ENCODE measurements around the gene PPP4R2. TPM values are rescaled to one million over a fixed set of nuclear protein-coding genes. Genes with fewer than 3 reads are reported as not detected.
"Not testable (repeated sequence)": the region's sequence is repeated elsewhere in the genome, so short reads cannot be mapped to it uniquely, and the experiment has no call there.

Gene PPP4R2
- total and polyA plus RNA-seq, 2 donors (not counting 1 experiment from before 2014, with no cell fraction given): 9.8 to 57.5 TPM

DNA sequence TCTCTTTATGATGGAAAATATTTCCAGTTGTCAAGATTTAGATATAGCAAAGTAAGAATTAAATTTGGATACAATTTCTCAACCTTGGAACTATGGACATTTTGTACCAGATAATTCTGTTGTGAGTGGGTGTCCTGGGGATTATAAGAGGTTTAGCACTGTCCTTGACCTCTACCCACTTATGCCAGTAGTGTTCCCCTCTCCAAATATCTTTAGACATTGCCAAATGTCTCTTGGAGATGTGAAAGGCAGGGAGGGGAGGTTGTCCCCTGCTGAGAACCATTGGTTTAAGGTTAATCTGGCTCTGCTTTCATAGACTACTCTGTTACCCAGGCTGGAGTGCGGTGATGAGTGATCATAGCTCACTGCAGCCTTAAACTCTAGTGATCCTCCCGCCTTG, 64.8 kb downstream of the PPP4R2 start, which contains the start of gene EBLN2:
EBLN2 (plus strand) TSS at position 244 of the 400 bp plus-strand sequence. CDS start 423 bp downstream, outside the sequence.
- H2AFZ ChIP-seq (ENCODE audit: insufficient read depth, low read depth, low read length, poor library complexity, severe bottlenecking): no peak within 1 kb of the TSS
- H3K9ac ChIP-seq (ENCODE audit: low read length): no peak within 1 kb of the TSS
- Mint-ChIP-seq H3K9me3 (ENCODE audit: insufficient read depth) (no peaks in the 10 kb centered on the region), H3K4me1 (peaks cover under 1% of the 10 kb centered on the region), H3K27ac (no peak within 1 kb of the TSS), H3K4me3 (no peak within 1 kb of the TSS), H3K27me3 (no peaks in the 10 kb centered on the region)
- no peak within 1 kb of the TSS for H3K4me2 ChIP-seq (replicated peaks; ENCODE audit: low read depth, low read length, poor library complexity, severe bottlenecking)
- ChIA-PET POLR2A (no interaction called here), CTCF (no interaction called here)
- H3K9me3 ChIP-seq (ENCODE audit: control extremely low read depth in 1 of 3, control insufficient read depth in 2 of 3, insufficient read depth in 1 of 3, low read length in 2 of 3): no peaks in the 10 kb centered on the region
- no peaks in the 10 kb centered on the region for H3K4me1 ChIP-seq (ENCODE audit: control insufficient read depth in 2 of 2, insufficient read depth in 2 of 2, low read length in 2 of 2)
- no peak for ATAC-seq (ENCODE audit: low read depth)
- no CpG with 5 or more reads among the region's 2 CpGs for WGBS (ENCODE audit: insufficient coverage)
- H3K27me3 ChIP-seq (replicated peaks in 1 of 4; ENCODE audit: control extremely low read depth in 1 of 4, control insufficient read depth in 3 of 4, insufficient read depth in 4 of 4, low read length in 3 of 4): no peaks in the 10 kb centered on the region
- H3K4me3 ChIP-seq (ENCODE audit: control extremely low read depth in 1 of 5, extremely low read depth in 1 of 5, insufficient read depth in 1 of 5, low read depth in 2 of 5, low read length in 4 of 5): no peak within 1 kb of the TSS
- H3K27ac ChIP-seq (ENCODE audit: low read length in 2 of 2): no peak within 1 kb of the TSS
- H3K36me3 ChIP-seq (replicated peaks in 1 of 2; ENCODE audit: control extremely low read depth in 1 of 2, control insufficient read depth in 1 of 2, extremely low read depth in 1 of 2, insufficient read depth in 2 of 2, low read length in 1 of 2): peaks cover 17 to 47% of the 10 kb centered on the region in 2 experiments
- H3K79me2 ChIP-seq (ENCODE audit: control insufficient read depth, insufficient read depth, low read length): no peaks in the 10 kb centered on the region
- peaks cover 28% of the 10 kb centered on the region for H4K20me1 ChIP-seq (ENCODE audit: control insufficient read depth, insufficient read depth, low read length, poor library complexity, severe bottlenecking)
- TF ChIP-seq EZH2 (IDR thresholded peaks at IDR 0.05; ENCODE audit: borderline replicate concordance, insufficient read depth, low read depth, low read length, poor library complexity, severe bottlenecking): no peak
- TF ChIP-seq, protein P1, sequence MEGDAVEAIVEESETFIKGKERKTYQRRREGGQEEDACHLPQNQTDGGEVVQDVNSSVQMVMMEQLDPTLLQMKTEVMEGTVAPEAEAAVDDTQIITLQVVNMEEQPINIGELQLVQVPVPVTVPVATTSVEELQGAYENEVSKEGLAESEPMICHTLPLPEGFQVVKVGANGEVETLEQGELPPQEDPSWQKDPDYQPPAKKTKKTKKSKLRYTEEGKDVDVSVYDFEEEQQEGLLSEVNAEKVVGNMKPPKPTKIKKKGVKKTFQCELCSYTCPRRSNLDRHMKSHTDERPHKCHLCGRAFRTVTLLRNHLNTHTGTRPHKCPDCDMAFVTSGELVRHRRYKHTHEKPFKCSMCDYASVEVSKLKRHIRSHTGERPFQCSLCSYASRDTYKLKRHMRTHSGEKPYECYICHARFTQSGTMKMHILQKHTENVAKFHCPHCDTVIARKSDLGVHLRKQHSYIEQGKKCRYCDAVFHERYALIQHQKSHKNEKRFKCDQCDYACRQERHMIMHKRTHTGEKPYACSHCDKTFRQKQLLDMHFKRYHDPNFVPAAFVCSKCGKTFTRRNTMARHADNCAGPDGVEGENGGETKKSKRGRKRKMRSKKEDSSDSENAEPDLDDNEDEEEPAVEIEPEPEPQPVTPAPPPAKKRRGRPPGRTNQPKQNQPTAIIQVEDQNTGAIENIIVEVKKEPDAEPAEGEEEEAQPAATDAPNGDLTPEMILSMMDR (IDR thresholded peaks at IDR 0.05): no peak
- no peak for DNase-seq
- intact Hi-C loops (cut with micrococcal nuclease): no loop called here

DNA sequence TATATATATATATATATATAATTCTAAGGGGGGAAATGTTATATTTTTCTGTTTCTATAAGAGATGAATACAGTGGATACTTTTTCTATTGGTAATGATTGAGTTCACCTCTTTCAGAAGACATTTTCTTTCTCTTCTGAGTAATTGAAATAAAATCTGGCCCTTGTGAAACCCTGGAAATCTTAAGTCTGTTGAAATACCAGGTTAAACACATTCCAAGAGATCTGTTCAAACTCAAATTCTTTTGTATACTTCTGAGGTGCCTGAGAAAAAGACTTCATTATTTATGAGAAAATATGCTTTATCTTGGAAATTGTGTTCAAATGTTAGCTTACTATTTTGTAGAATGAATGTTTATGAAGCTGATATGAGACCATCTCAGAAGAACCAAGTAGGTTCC, 69.6 kb downstream of the PPP4R2 start:
- not testable (repeated sequence) for H3K4me3 Mint-ChIP-seq

More for the DNA sequence above, 69.6 kb downstream of the PPP4R2 start:
- H3K9me3 ChIP-seq (ENCODE audit: control extremely low read depth in 1 of 3, control insufficient read depth in 2 of 3, insufficient read depth in 1 of 3, low read length in 2 of 3); H3K4me1 ChIP-seq (ENCODE audit: control insufficient read depth in 2 of 2, insufficient read depth in 2 of 2, low read length in 2 of 2); H3K79me2 ChIP-seq (ENCODE audit: control insufficient read depth, insufficient read depth, low read length); ATAC-seq (ENCODE audit: low read depth); POLR2A ChIA-PET; DNase-seq; intact Hi-C loops (cut with micrococcal nuclease); H3K4me1 Mint-ChIP-seq; H3K27me3 Mint-ChIP-seq; H3K27me3 ChIP-seq (replicated peaks in 1 of 4; ENCODE audit: control extremely low read depth in 1 of 4, control insufficient read depth in 3 of 4, insufficient read depth in 4 of 4, low read length in 3 of 4); H3K4me2 ChIP-seq (replicated peaks; ENCODE audit: low read depth, low read length, poor library complexity, severe bottlenecking); H3K4me3 ChIP-seq (ENCODE audit: control extremely low read depth in 1 of 5, extremely low read depth in 1 of 5, insufficient read depth in 1 of 5, low read depth in 2 of 5, low read length in 4 of 5); H3K9me3 Mint-ChIP-seq (ENCODE audit: insufficient read depth); H3K9ac ChIP-seq (ENCODE audit: low read length); H3K27ac ChIP-seq (ENCODE audit: low read length in 2 of 2); H2AFZ ChIP-seq (ENCODE audit: insufficient read depth, low read depth, low read length, poor library complexity, severe bottlenecking); H4K20me1 ChIP-seq (ENCODE audit: control insufficient read depth, insufficient read depth, low read length, poor library complexity, severe bottlenecking); H3K27ac Mint-ChIP-seq: not testable (repeated sequence)
- peaks cover 16 to 50% of the 10 kb centered on the region in 2 experiments for H3K36me3 ChIP-seq (replicated peaks in 1 of 2; ENCODE audit: control extremely low read depth in 1 of 2, control insufficient read depth in 1 of 2, extremely low read depth in 1 of 2, insufficient read depth in 2 of 2, low read length in 1 of 2)
- CTCF ChIA-PET: interaction anchor here (1.4 kb wide), 1 partner anchor 10 kb away, joined by 6 read pairs; no protein-coding TSS in a partner anchor
